GM20000 (cell line): ENCODE results near the gene LGALS7.
"Not testable (repeated sequence)": the region's sequence is repeated elsewhere in the genome, so short reads cannot be mapped to it uniquely, and the experiment has no call there.

ENCODE experiments used
- DNase-seq: peaks from one replicate; pipeline ENCODE4 v3.0.0; 2012; ENCODE audit warnings: low spot score
- TF ChIP-seq, protein P1 (sequence below): IDR thresholded peaks from 2 replicates; pipeline ENCODE4 v1.5.1; 2012; ENCODE audit warnings: mild to moderate bottlenecking, control low read depth; ENCODE audit errors: extremely low read depth, missing control alignments

The LGALS7 gene

DNA sequence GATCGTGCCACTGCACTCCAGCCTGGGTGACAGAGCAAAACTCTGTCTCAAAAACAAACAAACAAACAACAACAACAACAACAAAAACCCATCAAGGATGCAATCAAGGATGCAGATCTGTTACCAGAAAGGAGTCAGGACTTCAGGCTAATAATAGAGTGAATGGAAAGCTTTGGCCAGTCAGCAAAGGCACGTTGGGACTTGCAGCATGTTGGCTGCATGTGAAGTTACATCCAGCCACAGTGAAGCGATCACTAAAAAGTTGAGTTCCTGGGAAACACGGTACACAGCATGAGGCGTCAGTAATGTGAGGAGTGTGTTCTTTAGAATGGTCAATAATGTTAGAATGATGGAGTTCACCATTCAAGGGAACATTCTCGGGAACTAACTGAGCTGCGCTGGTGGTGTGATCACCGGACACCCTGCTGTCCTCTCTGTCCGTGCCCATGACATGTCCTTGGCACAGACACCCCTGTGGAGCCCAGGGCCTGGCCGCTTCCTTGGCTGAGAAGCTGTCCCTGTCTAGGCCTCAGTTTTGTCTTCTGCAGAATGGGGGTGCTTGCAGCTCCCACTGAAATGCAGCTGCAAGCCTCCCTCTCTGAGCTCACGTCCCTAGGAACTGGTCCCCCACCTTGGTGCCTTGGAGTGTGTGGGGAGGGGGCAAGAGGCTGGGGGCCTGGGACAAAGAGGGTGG lies 13.4 kb upstream of the LGALS7 start:
- TF ChIP-seq, protein P1, sequence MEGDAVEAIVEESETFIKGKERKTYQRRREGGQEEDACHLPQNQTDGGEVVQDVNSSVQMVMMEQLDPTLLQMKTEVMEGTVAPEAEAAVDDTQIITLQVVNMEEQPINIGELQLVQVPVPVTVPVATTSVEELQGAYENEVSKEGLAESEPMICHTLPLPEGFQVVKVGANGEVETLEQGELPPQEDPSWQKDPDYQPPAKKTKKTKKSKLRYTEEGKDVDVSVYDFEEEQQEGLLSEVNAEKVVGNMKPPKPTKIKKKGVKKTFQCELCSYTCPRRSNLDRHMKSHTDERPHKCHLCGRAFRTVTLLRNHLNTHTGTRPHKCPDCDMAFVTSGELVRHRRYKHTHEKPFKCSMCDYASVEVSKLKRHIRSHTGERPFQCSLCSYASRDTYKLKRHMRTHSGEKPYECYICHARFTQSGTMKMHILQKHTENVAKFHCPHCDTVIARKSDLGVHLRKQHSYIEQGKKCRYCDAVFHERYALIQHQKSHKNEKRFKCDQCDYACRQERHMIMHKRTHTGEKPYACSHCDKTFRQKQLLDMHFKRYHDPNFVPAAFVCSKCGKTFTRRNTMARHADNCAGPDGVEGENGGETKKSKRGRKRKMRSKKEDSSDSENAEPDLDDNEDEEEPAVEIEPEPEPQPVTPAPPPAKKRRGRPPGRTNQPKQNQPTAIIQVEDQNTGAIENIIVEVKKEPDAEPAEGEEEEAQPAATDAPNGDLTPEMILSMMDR, result no peak
- no peak for DNase-seq

DNA sequence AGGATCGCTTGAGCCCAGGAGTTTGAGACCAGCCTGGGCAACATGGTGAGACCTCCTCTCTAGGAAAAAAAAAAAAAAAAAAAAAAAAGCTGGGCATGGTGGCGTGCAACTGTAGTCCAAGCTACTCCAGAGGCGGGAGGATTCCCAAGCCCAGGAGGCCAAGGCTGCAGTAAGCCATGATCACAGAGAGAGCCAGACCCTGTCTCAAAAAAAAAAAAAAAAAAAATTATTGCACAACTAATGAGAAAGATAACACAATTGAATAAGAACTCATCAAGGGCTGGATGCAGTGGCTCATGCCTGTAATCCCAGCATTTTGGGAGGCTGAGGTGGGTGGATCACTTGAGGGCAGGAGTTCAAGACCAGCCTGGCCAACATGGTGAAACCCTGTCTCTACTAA lies 12.7 kb upstream of the LGALS7 start:
- DNase-seq, result not testable (repeated sequence)

DNA sequence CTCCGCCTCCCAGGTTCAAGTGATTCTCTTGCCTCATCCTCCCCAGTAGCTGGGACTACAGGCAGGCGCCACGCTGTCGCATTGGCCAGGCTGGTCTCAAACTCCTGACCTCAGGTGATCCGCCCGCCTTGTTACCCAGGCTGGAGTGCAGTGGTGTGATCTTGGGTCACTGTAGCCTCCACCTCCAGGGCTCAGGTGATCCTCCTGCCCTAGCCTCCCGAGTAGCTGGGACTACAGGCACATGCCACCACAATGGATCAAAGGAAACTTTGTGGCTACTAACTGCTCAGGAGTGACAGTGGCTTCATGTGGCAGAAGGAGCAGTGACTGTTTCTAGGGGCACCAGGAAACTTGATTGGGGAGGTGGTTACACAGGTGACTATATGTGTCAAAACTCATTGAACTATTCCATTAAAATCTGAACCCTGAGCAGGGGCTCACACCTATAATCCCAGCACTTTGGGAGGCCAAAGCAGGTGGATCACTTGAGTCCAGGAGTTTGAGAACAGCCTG lies 11.9 kb upstream of the LGALS7 start:
- TF ChIP-seq, protein P1, result no peak
- DNase-seq, result no peak

DNA sequence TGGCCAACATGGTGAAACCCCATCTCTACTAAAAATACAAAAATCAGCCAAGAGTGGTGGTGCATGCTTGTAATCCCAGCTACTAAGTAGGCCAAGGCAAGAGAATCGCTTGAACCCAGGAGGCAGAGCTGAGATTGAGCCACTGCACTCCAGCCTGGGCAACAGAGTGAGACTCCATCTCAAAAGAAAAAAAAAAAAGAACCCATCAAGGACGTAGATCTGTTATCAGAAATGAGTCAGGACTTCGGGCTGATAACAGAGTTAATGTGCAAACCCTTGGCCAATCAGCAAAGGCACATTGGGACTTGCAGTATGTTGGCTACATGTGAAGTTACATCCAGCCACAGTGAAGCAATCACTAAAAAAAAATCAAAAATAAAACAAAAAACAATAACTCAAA lies 10.9 kb upstream of the LGALS7 start:
- TF ChIP-seq, protein P1, result no peak
- no peak for DNase-seq

DNA sequence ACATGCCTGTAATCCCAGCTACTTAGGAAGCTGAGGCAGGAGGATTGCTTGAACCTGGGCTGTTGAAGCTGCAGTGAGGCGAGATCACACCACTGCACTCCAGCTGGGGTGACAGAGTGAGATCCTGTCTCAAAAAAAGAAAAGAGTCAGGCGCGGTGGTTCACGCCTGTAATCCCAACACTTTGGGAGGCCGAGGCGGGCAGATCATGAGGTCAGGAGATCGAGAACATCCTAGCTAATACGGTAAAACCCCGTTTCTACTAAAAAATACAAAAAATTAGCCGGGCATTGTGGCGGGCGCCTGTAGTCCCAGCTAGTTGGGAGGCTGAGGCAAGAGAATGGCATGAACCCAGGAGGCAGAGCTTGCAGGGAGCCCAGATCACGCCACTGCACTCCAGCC lies 8.9 kb upstream of the LGALS7 start:
- not testable (repeated sequence) for DNase-seq

DNA sequence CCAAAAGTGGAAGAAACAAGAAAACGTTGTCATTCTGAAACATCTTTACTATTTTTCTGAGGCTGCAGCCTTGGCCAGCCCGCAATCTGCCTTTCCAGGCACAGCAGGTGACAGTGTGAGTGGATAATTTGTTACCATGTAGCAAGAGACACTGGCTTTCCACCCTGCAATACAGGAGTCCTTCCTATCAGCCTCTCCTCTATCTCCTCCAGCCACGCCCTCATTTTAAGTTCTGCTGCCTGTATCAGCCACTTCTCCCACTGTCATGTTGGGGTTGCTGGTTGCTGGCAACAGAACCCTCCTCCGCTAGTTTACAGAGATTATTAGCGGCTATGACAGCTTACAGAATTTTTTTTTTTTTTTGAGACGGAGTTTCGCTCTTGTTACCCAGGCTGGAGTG lies 7.7 kb upstream of the LGALS7 start:
- no peak for DNase-seq
- TF ChIP-seq, protein P1, result no peak

DNA sequence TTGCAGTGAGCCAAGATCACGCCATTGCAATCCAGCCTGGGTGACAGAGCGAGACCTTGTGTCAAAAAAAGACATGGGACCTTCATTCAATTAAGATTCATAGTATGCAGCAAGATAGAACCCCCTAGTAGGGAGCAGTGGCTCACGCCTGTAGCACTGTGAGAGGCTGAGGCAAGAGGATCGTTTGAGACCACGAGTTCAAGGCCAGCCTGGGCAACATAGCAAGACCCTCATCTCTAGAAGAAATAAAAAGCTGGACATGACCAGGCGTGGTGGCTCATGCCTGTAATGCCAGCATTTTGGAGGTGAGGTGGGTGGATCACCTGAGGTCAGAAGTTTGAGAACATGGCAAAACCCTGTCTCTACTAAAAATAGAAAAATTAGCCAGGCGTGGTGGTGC lies 7.1 kb upstream of the LGALS7 start:
- no peak for DNase-seq
- TF ChIP-seq, protein P1, result no peak

DNA sequence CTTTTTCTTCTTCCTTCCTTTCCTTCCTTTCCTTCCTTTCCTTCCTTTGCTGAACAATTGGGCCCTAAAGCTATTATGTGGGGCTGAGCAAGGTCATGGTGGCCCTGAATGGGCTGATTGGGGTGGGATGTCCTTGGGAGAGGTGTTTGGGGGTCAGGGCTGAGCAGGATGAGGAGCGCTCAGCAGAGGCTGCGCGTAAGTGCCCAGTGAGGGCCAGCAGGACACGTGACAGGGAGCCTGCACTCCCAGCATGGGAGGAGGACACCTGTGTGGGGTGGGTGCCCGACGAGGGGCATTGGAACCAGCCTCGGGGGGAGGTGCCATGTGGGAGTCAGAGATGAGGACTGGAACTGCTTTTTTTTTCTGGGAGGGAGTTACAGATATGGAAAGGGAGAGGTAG lies 5.4 kb upstream of the LGALS7 start:
- TF ChIP-seq, protein P1, result no peak

More for the DNA sequence above, 5.4 kb upstream of the LGALS7 start:
- DNase-seq, result no peak
